Measurements from ENCODE around the gene CA12.

Gene CA12

DNA sequence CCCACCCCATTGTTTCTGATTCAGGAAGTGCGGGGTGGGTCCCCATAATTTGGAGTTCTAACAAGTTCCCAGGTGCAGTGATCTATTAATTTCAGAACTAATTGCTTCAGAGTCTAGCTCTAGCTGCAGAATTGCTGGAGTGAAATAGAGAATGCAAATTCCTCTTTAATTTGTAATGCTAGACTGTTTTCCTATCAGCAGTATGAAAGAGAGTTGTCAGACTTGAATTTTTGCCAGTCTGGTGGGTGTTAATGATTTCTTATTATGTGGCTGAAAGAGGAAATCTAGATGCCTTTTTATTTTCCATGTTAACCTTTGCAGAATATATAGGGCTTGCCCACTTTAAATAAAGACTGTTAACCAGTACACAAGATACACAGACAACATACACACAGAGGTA is 80.6 kb downstream of the CA12 start:
- Mint-ChIP-seq H3K4me1 (peaks cover 57% of the 10 kb centered on the region), H3K27ac (no peak overlapping the region), H3K9me3 (no peaks in the 10 kb centered on the region), H3K27me3 (ENCODE audit: low read depth, poor library complexity) (peaks cover 7% of the 10 kb centered on the region), H3K4me3 (no peak overlapping the region), H3K36me3 (ENCODE audit: low read depth) (peaks cover 30% of the 10 kb centered on the region)
- TF ChIP-seq, protein P1, sequence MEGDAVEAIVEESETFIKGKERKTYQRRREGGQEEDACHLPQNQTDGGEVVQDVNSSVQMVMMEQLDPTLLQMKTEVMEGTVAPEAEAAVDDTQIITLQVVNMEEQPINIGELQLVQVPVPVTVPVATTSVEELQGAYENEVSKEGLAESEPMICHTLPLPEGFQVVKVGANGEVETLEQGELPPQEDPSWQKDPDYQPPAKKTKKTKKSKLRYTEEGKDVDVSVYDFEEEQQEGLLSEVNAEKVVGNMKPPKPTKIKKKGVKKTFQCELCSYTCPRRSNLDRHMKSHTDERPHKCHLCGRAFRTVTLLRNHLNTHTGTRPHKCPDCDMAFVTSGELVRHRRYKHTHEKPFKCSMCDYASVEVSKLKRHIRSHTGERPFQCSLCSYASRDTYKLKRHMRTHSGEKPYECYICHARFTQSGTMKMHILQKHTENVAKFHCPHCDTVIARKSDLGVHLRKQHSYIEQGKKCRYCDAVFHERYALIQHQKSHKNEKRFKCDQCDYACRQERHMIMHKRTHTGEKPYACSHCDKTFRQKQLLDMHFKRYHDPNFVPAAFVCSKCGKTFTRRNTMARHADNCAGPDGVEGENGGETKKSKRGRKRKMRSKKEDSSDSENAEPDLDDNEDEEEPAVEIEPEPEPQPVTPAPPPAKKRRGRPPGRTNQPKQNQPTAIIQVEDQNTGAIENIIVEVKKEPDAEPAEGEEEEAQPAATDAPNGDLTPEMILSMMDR (IDR thresholded peaks at IDR 0.05): no peak
- DNase-seq: no peak

DNA sequence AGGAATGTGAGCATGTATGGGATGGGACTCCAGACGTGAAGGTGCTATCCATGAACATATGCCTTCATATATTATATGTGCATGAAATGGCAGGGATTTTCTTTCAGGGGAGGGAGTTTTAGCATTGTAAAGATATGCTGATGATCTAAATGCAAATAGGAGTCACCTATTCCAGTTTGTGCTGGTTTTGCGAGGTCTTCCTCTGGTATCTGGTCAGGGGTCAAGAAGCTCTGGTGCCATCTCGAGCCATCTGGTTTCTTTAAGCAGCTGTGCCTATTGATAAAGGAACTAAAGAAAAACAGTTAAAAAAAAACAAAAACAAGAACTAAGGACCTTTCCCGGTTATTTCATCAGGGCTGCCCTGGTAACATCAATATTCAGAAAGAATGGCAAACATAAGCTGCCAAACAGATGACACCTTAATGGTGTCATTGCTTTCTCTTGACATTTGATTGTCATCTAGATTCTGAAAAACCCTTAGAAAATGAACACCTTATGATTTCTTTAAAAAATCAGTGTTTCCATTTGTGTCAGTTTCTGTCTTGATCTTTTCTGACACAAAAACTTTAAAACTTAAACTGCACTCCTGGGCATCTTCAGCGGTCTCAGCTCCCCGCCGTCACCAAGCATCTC is 81.6 kb downstream of the CA12 start:
- TF ChIP-seq, protein P1 (IDR thresholded peaks at IDR 0.05): no peak
- H3K36me3 Mint-ChIP-seq (ENCODE audit: low read depth): peaks cover 32% of the 10 kb centered on the region
- peaks cover 7% of the 10 kb centered on the region for H3K27me3 Mint-ChIP-seq (ENCODE audit: low read depth, poor library complexity)
- no peak overlapping the region for H3K4me3 Mint-ChIP-seq
- peaks cover 52% of the 10 kb centered on the region for H3K4me1 Mint-ChIP-seq
- no peak for DNase-seq
- H3K9me3 Mint-ChIP-seq: no peaks in the 10 kb centered on the region
- no peak overlapping the region for H3K27ac Mint-ChIP-seq

DNA sequence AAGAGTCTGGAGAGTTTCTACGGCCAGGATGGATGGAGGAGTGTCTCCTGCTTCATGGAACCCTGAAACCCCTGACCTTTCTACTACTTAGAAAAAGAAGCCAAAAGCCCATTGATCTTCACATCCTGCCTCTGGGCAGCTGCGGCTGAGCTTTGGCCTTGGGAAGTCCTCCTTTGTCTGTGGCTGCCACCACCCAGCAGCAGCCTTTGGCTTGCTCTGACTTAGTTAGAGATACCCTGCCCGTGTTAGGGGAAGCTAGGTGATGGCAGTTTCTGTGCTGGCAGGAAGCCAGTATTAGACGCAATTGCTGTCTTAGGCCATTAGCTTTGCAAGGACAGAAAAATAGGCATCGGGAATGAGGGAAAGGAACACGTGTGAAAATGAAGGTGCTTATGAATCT is 85.5 kb downstream of the CA12 start:
- peaks cover 29% of the 10 kb centered on the region for H3K4me1 Mint-ChIP-seq
- TF ChIP-seq, protein P1 (IDR thresholded peaks at IDR 0.05): no peak
- peaks cover 35% of the 10 kb centered on the region for H3K36me3 Mint-ChIP-seq (ENCODE audit: low read depth)
- peaks cover 4% of the 10 kb centered on the region for H3K27me3 Mint-ChIP-seq (ENCODE audit: low read depth, poor library complexity)
- H3K27ac Mint-ChIP-seq: no peak overlapping the region
- DNase-seq: no peak
- H3K9me3 Mint-ChIP-seq: no peaks in the 10 kb centered on the region
- no peak overlapping the region for H3K4me3 Mint-ChIP-seq

DNA sequence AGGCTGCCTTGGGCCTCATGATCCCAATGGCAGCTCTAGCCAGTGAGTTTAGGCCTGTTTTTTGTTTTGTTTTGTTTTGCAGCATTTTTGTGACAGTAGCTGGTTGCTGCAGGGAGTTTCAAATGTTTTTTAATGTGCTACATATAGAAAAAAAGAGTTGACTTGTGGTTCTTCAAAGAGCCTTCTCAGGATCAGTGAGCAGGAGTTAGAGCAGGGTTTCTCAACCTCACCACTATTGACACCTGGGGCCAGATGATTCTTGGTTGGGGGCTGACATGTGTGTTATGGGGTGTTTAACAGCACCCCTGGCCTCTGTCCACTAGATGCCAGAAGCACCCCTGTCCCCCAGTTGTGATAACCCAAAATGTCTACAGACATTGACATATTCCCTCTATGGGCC is 86.3 kb downstream of the CA12 start:
- TF ChIP-seq, protein P1 (IDR thresholded peaks at IDR 0.05): no peak
- Mint-ChIP-seq H3K4me1 (peaks cover 27% of the 10 kb centered on the region), H3K9me3 (no peaks in the 10 kb centered on the region), H3K27me3 (ENCODE audit: low read depth, poor library complexity) (peaks cover 4% of the 10 kb centered on the region), H3K27ac (no peak overlapping the region), H3K4me3 (no peak overlapping the region), H3K36me3 (ENCODE audit: low read depth) (peaks cover 35% of the 10 kb centered on the region)
- DNase-seq: no peak

DNA sequence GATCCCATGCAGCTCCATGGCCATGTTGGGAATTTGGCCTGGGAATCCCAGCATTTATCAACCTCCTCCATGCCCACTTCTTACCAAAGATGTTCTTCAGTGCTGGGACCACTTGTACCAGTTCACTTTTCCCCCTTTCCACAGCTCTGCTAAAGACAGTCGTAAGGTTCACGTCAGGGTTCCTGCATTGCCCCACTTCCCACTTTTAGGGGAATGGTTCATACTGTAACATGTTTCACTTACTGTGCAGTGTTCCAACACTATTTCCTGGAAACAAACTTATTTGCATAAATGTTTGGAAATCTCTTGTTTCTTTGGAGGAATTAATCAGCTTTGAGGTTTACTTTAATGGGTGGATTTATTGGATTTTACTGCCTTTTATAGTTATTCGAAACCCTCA is 87.3 kb downstream of the CA12 start:
- Mint-ChIP-seq H3K27ac (no peak overlapping the region), H3K4me3 (no peak overlapping the region), H3K36me3 (ENCODE audit: low read depth) (peaks cover 35% of the 10 kb centered on the region), H3K27me3 (ENCODE audit: low read depth, poor library complexity) (peaks cover 4% of the 10 kb centered on the region), H3K4me1 (peaks cover 17% of the 10 kb centered on the region), H3K9me3 (no peaks in the 10 kb centered on the region)
- TF ChIP-seq, protein P1 (IDR thresholded peaks at IDR 0.05): no peak
- no peak for DNase-seq

DNA sequence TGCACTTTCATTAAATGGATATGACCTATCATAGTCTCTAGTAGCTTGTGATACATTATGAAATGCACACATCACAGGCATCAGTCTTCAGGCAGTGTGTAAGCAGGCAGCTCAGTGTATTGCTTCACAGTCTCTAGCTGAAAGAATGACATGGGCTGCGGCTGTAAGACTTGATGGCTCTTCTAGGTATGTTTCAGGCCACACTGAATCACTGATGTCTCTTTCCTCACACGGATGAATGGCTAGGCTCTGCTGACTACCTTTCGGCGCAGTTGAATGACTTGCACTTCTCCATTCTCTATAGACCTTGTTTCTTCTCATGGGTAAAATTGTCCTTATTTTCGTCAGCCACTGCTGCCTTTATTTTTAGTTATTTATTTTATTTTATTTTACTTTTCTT is 88.9 kb downstream of the CA12 start:
- peaks cover 25% of the 10 kb centered on the region for H3K36me3 Mint-ChIP-seq (ENCODE audit: low read depth)
- H3K27ac Mint-ChIP-seq: no peak overlapping the region
- no peaks in the 10 kb centered on the region for H3K9me3 Mint-ChIP-seq
- no peak for DNase-seq
- TF ChIP-seq, protein P1 (IDR thresholded peaks at IDR 0.05): no peak
- peaks cover 14% of the 10 kb centered on the region for H3K4me1 Mint-ChIP-seq
- H3K4me3 Mint-ChIP-seq: no peak overlapping the region
- H3K27me3 Mint-ChIP-seq (ENCODE audit: low read depth, poor library complexity): peaks cover 4% of the 10 kb centered on the region
